ENCODE data around the gene RBM19. TPM values are rescaled to one million over a fixed set of nuclear protein-coding genes. Genes with fewer than 3 reads are reported as not detected.

Gene RBM19
- total and polyA plus RNA-seq, 2 of the 4 experiments (the other 2 are of a cell fraction), result 18.7 to 19.2 TPM

DNA sequence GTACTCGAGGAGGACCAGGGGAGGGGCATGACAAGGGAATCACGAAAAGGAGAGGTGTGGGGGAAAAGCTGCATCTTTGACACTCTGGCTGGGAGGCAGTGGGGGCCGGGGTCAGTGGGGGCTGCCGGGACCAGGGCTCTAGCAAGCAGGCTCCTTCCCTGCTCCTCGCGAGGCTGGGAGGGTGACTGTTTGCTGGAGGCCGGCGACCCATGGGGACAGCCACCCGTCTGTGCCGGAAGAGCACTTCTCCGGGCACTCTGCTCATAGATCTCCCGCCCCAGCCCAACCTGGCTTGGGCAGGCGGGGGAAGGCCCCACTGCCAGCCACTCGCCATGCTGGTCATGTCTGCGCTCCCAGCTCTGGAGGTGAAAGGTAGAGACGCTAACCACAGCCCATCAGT is 130.7 kb downstream of the RBM19 start:
- no peak overlapping the region for H2BK15ac ChIP-seq (ENCODE audit: low read depth, low read length)
- no peak overlapping the region for H2BK5ac ChIP-seq (ENCODE audit: low read depth, low read length, poor library complexity, severe bottlenecking)
- no peak overlapping the region for H3K18ac ChIP-seq (ENCODE audit: low read depth, low read length)
- DNase-seq (no peak), ATAC-seq (ENCODE audit: low read depth) (no peak)
- no peak overlapping the region for H3K14ac ChIP-seq (replicated peaks; ENCODE audit: low read depth, low read length)
- H2AK5ac ChIP-seq (ENCODE audit: low read depth, low read length), result no peak overlapping the region
- no peak overlapping the region for H4K8ac ChIP-seq (ENCODE audit: low read depth in 2 of 2, low read length in 2 of 2)
- H3K4me2 ChIP-seq (ENCODE audit: low read depth, low read length), result no peak overlapping the region
- in situ Hi-C loops (cut with MboI; ENCODE audit: low sequenced_read_pairs), result no loop called here
- no peaks in the 10 kb centered on the region for H3K79me1 ChIP-seq (ENCODE audit: low read depth in 1 of 2, low read length in 2 of 2)
- no peak overlapping the region for H2AFZ ChIP-seq (replicated peaks; ENCODE audit: low read length, poor library complexity)
- BruUV-seq (replicated peaks), result no TSS peak
- peaks cover 12% of the 10 kb centered on the region; the same call in 1 of the 2 replicates for H3K4me1 ChIP-seq (ENCODE audit: control insufficient read depth, insufficient read depth, low read length)
- no CpG with 5 or more reads among the region's 16 CpGs for WGBS, 2 experiments (ENCODE audit: extremely low coverage in 2 of 2, insufficient read length in 1 of 2)
- H2AK9ac ChIP-seq (replicated peaks; ENCODE audit: low read depth, low read length, poor library complexity), result no peak overlapping the region
- H3K27ac ChIP-seq (ENCODE audit: insufficient read depth, low read length), result no peak overlapping the region
- no peaks in the 10 kb centered on the region for H3K9me1 ChIP-seq (ENCODE audit: insufficient read depth, low read length)
- H3K4me3 ChIP-seq (ENCODE audit: insufficient read depth, low read depth, low read length), result no peak overlapping the region
- no peak overlapping the region for H2BK20ac ChIP-seq (ENCODE audit: low read depth, low read length)
- dilution Hi-C loops (cut with HindIII; ENCODE audit: low sequenced_read_pairs, unreplicated experiment), result no loop called here
- H3K27me3 ChIP-seq (ENCODE audit: control insufficient read depth, insufficient read depth, low read length), result no peaks in the 10 kb centered on the region
- H3K9me3 ChIP-seq (ENCODE audit: control insufficient read depth, insufficient read depth, low read length), result no peaks in the 10 kb centered on the region
- H3K9ac ChIP-seq (ENCODE audit: low read depth, low read length), result no peak overlapping the region
- no peak overlapping the region for H3K4ac ChIP-seq (ENCODE audit: low read depth, low read length)
- no peak overlapping the region for H3K56ac ChIP-seq (ENCODE audit: extremely low read depth, insufficient read depth, low read length)
- H2BK120ac ChIP-seq (ENCODE audit: low read depth, low read length), result no peak overlapping the region
- TF ChIP-seq RAD21 (IDR thresholded peaks at IDR 0.05; ENCODE audit: low read length) (no peak), MXI1 (IDR thresholded peaks at IDR 0.05; ENCODE audit: borderline replicate concordance, low read depth, low read length) (no peak), RCOR1 (IDR thresholded peaks at IDR 0.05; ENCODE audit: insufficient replicate concordance, low read length) (no peak), NFE2L2 (IDR thresholded peaks at IDR 0.05; ENCODE audit: low read depth, low read length) (no peak), MAFK (IDR thresholded peaks at IDR 0.05; ENCODE audit: low read depth, low read length) (no peak), BHLHE40 (IDR thresholded peaks at IDR 0.05; ENCODE audit: low read depth, low read length) (no peak), RFX5 (IDR thresholded peaks at IDR 0.05; ENCODE audit: low read depth, low read length) (no peak)
- TF ChIP-seq, protein P1, sequence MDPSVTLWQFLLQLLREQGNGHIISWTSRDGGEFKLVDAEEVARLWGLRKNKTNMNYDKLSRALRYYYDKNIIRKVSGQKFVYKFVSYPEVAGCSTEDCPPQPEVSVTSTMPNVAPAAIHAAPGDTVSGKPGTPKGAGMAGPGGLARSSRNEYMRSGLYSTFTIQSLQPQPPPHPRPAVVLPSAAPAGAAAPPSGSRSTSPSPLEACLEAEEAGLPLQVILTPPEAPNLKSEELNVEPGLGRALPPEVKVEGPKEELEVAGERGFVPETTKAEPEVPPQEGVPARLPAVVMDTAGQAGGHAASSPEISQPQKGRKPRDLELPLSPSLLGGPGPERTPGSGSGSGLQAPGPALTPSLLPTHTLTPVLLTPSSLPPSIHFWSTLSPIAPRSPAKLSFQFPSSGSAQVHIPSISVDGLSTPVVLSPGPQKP (IDR thresholded peaks at IDR 0.05; ENCODE audit: borderline replicate concordance, low read depth, low read length), result no peak
- H4K20me1 ChIP-seq (ENCODE audit: insufficient read depth, low read length), result no peaks in the 10 kb centered on the region
- no peak overlapping the region for H3K23ac ChIP-seq (ENCODE audit: low read depth, low read length)
- H4K5ac ChIP-seq (ENCODE audit: low read depth, low read length), result no peak overlapping the region
- no peak overlapping the region for H4K91ac ChIP-seq (ENCODE audit: insufficient read depth, low read depth, low read length)
- ChIA-PET CTCF (no interaction called here), POLR2A (ENCODE audit: unreplicated experiment) (no interaction called here)
- intact Hi-C loops (cut with micrococcal nuclease), result no loop called here
- no peaks in the 10 kb centered on the region for H3K36me3 ChIP-seq (ENCODE audit: control insufficient read depth, insufficient read depth, low read length)
